ENCODE measurements around the gene ATN1.
"Not testable (repeated sequence)": the region's sequence is repeated elsewhere in the genome, so short reads cannot be mapped to it uniquely, and the experiment has no call there.

ATN1 gene

GRCh38 chr12:6905414-6906040, 22.2 kb upstream of the ATN1 start:
- no peak for DNase-seq

GRCh38 chr12:6908141-6908540, 19.6 kb upstream of the ATN1 start:
- DNase-seq, result not testable (repeated sequence)

- DNase-seq, result no peak
Measured at GRCh38 chr12:6909421-6910145, 18.2 kb upstream of the ATN1 start.

- DNase-seq, result no peak
Measured at GRCh38 chr12:6912164-6912935, 15.4 kb upstream of the ATN1 start.

- DNase-seq, result peak; percentile 80
Measured at GRCh38 chr12:6914246-6914946, 13.4 kb upstream of the ATN1 start, which contains the start of gene ENO2. TSS of gene ENO2 (plus strand) at chr12:6914580. CDS start at chr12:6915833, 1,253 bp downstream.

GRCh38 chr12:6914947-6915788, 12.6 kb upstream of the ATN1 start:
- no peak for DNase-seq

- no peak for DNase-seq
Measured at GRCh38 chr12:6915789-6916285, 11.9 kb upstream of the ATN1 start.

- DNase-seq, result no peak
Measured at GRCh38 chr12:6916426-6917200, 11.1 kb upstream of the ATN1 start.

- no peak for DNase-seq
Measured at GRCh38 chr12:6917491-6918231, 10.1 kb upstream of the ATN1 start.

- no peak for DNase-seq
Measured at GRCh38 chr12:6919588-6919987, 8.2 kb upstream of the ATN1 start.

- DNase-seq, result no peak
Measured at GRCh38 chr12:6921539-6921938, 6.2 kb upstream of the ATN1 start.

GRCh38 chr12:6921996-6922946, 5.5 kb upstream of the ATN1 start:
- DNase-seq, result no peak

GRCh38 chr12:6923003-6923732, 4.6 kb upstream of the ATN1 start:
- no peak for DNase-seq

- DNase-seq, result no peak
Measured at GRCh38 chr12:6923851-6924250, 3.9 kb upstream of the ATN1 start.

GRCh38 chr12:6925239-6925539, 2.6 kb upstream of the ATN1 start:
- no peak for DNase-seq

- DNase-seq, result no peak
Measured at GRCh38 chr12:6925540-6926279, 2.0 kb upstream of the ATN1 start.

- no peak for DNase-seq
Measured at GRCh38 chr12:6928022-6928702, 403 bp downstream of the ATN1 start.
